H9 (cell line): Measurements from ENCODE around the gene SEBOX. TPM values are rescaled to one million over a fixed set of nuclear protein-coding genes. Genes with fewer than 3 reads are reported as not detected.

Experiments
- DNase-seq: peaks from one replicate; pipeline ENCODE4 v3.0.0-alpha.2; 2017
- H2AFZ ChIP-seq: one replicate; pipeline ENCODE4 v1.6.1; 2013; ENCODE audit warnings: mild to moderate bottlenecking, low read length, control low read depth, moderate library complexity
- H2AK5ac ChIP-seq: 2 replicates; pipeline ENCODE4 v1.6.1; 2013; ENCODE audit warnings: low read length, control low read depth, mixed read lengths; ENCODE audit not compliant: insufficient read length
- H2BK120ac ChIP-seq: one replicate; pipeline ENCODE4 v1.6.1; 2013; ENCODE audit warnings: low read depth, mild to moderate bottlenecking, low read length, control low read depth, inconsistent platforms; ENCODE audit not compliant: poor library complexity, severe bottlenecking
- H2BK12ac ChIP-seq: 2 replicates; pipeline ENCODE4 v1.6.1; 2013; ENCODE audit warnings: low read length, control low read depth, mixed read lengths, low read depth; ENCODE audit not compliant: insufficient read length
- H2BK15ac ChIP-seq: 2 replicates; pipeline ENCODE4 v1.6.1; 2013; ENCODE audit warnings: low read depth, low read length, control low read depth
- H2BK20ac ChIP-seq: one replicate; pipeline ENCODE4 v1.6.1; 2013; ENCODE audit warnings: low read depth, mild to moderate bottlenecking, low read length, control low read depth, inconsistent platforms; ENCODE audit not compliant: poor library complexity, severe bottlenecking
- H2BK5ac ChIP-seq: 2 replicates; pipeline ENCODE4 v1.6.1; 2013; ENCODE audit warnings: low read length, control low read depth, mixed read lengths; ENCODE audit not compliant: insufficient read length
- H3K14ac ChIP-seq: 2 replicates; pipeline ENCODE4 v1.6.1; 2013; ENCODE audit warnings: low read length, control low read depth; ENCODE audit not compliant: insufficient read depth
- H3K18ac ChIP-seq: 2 replicates; pipeline ENCODE4 v1.6.1; 2013; ENCODE audit warnings: low read depth, mild to moderate bottlenecking, mixed read lengths, low read length, control low read depth; ENCODE audit not compliant: insufficient read length
- H3K23ac ChIP-seq: 2 replicates; pipeline ENCODE4 v1.6.1; 2013; ENCODE audit warnings: low read length, control low read depth, mixed read lengths, low read depth; ENCODE audit not compliant: insufficient read length
- H3K23me2 ChIP-seq: 2 replicates; pipeline ENCODE4 v1.6.1; 2013; ENCODE audit warnings: low read depth, mild to moderate bottlenecking, mixed read lengths, low read length, control low read depth; ENCODE audit not compliant: insufficient read length, poor library complexity, severe bottlenecking
- H3K27ac ChIP-seq: 2 replicates; pipeline ENCODE4 v1.5.1; 2013; ENCODE audit warnings: low read length, control low read depth, mixed read lengths, low read depth; ENCODE audit not compliant: insufficient read length
- H3K27me3 ChIP-seq: 2 replicates; pipeline ENCODE4 v1.6.1; 2013; ENCODE audit warnings: low read length, control low read depth, inconsistent platforms; ENCODE audit not compliant: insufficient read depth
- H3K4ac ChIP-seq: 2 replicates; pipeline ENCODE4 v1.6.1; 2013; ENCODE audit warnings: low read depth, mild to moderate bottlenecking, control low read depth, inconsistent platforms, low read length, moderate library complexity
- H3K4me1 ChIP-seq: 2 replicates; pipeline ENCODE4 v1.6.1; 2013; ENCODE audit warnings: low read length, control low read depth, inconsistent platforms; ENCODE audit not compliant: insufficient read depth
- H3K4me2 ChIP-seq: 2 replicates; pipeline ENCODE4 v1.6.1; 2013; ENCODE audit warnings: low read length, control low read depth, mixed read lengths; ENCODE audit not compliant: insufficient read length, insufficient read depth
- H3K56ac ChIP-seq: 2 replicates; pipeline ENCODE4 v1.6.1; 2013; ENCODE audit warnings: low read depth, mild to moderate bottlenecking, mixed read lengths, low read length, control low read depth; ENCODE audit not compliant: insufficient read length
- H3K79me1 ChIP-seq: 2 replicates; pipeline ENCODE4 v1.6.1; 2013; ENCODE audit warnings: low read depth, mild to moderate bottlenecking, moderate library complexity, low read length, control low read depth, inconsistent platforms; ENCODE audit not compliant: insufficient read depth, poor library complexity, severe bottlenecking
- H3K79me2 ChIP-seq: 2 replicates; pipeline ENCODE4 v1.6.1; 2013; ENCODE audit warnings: low read length, control low read depth, inconsistent platforms; ENCODE audit not compliant: insufficient read depth
- H3K9ac ChIP-seq: 2 replicates; pipeline ENCODE4 v1.6.1; 2013; ENCODE audit warnings: low read length, control low read depth, mixed read lengths; ENCODE audit not compliant: insufficient read length; ENCODE audit errors: extremely low read depth
- H3K9me3 ChIP-seq: one replicate; pipeline ENCODE4 v1.6.1; 2013; ENCODE audit warnings: low read depth, low read length, inconsistent platforms; ENCODE audit not compliant: control insufficient read depth
- H3T11ph ChIP-seq: one replicate; pipeline ENCODE4 v1.6.1; 2013; ENCODE audit warnings: mild to moderate bottlenecking, low read length, control low read depth, inconsistent platforms
- H4K20me1 ChIP-seq: one replicate; pipeline ENCODE4 v1.6.1; 2013; ENCODE audit not compliant: control insufficient read depth, insufficient read length, insufficient read depth
- H4K5ac ChIP-seq: 2 replicates; pipeline ENCODE4 v1.6.1; 2013; ENCODE audit warnings: low read depth, mild to moderate bottlenecking, mixed read lengths, low read length, control low read depth; ENCODE audit not compliant: insufficient read length
- H4K8ac ChIP-seq: replicated peaks from 2 replicates; pipeline ENCODE4 v1.6.1; 2013; ENCODE audit warnings: low read length, control low read depth, mixed read lengths, low read depth; ENCODE audit not compliant: insufficient read length
- H4K91ac ChIP-seq: 2 replicates; pipeline ENCODE4 v1.6.1; 2013; ENCODE audit warnings: low read depth, mild to moderate bottlenecking, moderate library complexity, mixed read lengths, low read length, control low read depth; ENCODE audit not compliant: insufficient read length
- H3K27ac Mint-ChIP-seq, 3 experiments: 2 replicates in 2 of 3; 3 replicates in 1 of 3; pipeline ENCODE4 v1.8.0; 2020 to 2021; ENCODE audit warnings: mixed read lengths in 3 of 3, mild to moderate bottlenecking in 1 of 3, moderate library complexity in 1 of 3
- H3K27me3 Mint-ChIP-seq: 2 replicates; pipeline ENCODE4 v1.8.0; 2021; ENCODE audit warnings: low read depth, mild to moderate bottlenecking, moderate library complexity, mixed read lengths
- H3K36me3 Mint-ChIP-seq, 3 experiments: 2 replicates in 2 of 3; 3 replicates in 1 of 3; pipeline ENCODE4 v1.8.0; 2020 to 2021; ENCODE audit warnings: low read depth in 3 of 3, mixed read lengths in 3 of 3; ENCODE audit not compliant: insufficient read depth in 1 of 3
- H3K4me1 Mint-ChIP-seq, 2 experiments: 2 replicates each; pipeline ENCODE4 v1.8.0; 2020; ENCODE audit warnings: mixed read lengths in 2 of 2
- H3K4me3 Mint-ChIP-seq, 2 experiments: 2 replicates in 1 of 2; 3 replicates in 1 of 2; pipeline ENCODE4 v1.8.0; 2020 to 2021; ENCODE audit warnings: mild to moderate bottlenecking in 2 of 2, mixed read lengths in 2 of 2, moderate library complexity in 1 of 2
- H3K9me3 Mint-ChIP-seq, 2 experiments: 2 replicates in 1 of 2; 3 replicates in 1 of 2; pipeline ENCODE4 v1.8.0; 2020; ENCODE audit warnings: mild to moderate bottlenecking in 2 of 2, mixed read lengths in 2 of 2, moderate library complexity in 1 of 2
- WGBS: extraction: QIAGEN DNeasy Blood & Tissue Kit; methylation state at CpG from one replicate; pipeline ENCODE4 v1.1.7; 2013; ENCODE audit warnings: missing lambda C conversion rate, low lambda C conversion rate, mixed read lengths; ENCODE audit not compliant: insufficient read length; ENCODE audit errors: extremely low coverage; 5-methylcytosine and 5-hydroxymethylcytosine counted together
- total RNA-seq: library from RNA; stranded (reverse); gene quantifications from 2 replicates; pipeline ENCODE4 v1.2.1, GENCODE V29; 2021
- TF ChIP-seq, protein P1 (sequence below): fragments of 200-600 bp; sonication (generic); conservative IDR thresholded peaks from 3 replicates; pipeline ENCODE4 v1.8.0; 2021; ENCODE audit warnings: antibody characterized with exemption, mild to moderate bottlenecking

The SEBOX gene
- total RNA-seq, 1 experiment from 2014 or later, result not detected

DNA sequence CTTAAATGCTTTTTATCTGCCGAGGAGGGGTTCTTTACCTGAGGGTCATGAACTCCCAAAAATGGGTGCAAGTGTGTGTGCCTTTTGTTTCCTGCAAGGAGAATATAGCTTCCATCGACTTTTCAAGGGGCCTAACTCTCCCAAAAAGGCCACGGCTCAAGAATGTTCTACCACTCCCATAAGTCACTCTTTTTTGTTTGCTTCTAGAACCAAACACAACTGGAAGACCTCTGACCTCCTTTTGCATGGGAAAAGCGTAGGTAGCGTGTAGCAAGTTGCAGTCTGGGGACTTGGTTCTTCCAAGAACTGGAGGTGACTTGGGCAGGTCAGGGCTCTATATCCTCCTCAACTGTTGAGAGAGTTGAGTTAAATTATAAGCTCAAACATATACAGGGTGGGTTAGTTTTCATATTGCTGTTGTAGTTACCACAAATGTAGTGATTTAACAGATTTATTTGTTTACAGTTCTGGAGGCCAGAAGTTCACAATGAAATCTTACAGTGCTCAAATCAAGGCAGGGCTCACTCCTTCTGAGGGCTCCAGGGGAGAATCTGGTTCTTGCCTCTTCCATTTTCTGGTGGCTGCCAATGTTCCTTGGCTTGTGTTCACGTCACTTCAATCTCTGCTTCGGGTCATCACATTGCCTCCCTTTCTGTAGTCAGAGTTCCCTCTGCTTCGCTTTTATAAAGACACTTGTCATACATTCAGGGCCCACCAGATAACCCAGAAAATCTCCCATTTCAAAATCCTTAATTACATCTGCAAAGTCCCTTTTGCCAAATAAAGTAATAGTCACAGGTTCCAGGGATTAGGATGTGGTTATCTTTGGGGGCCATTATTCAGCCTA is 44.6 kb downstream of the SEBOX start:
- Histone ChIP-seq H3K27ac (no peak overlapping the region), H2AK5ac (no peak overlapping the region), H3K79me2 (peaks cover 53% of the 10 kb centered on the region), H3K9ac (peak overlapping the region; percentile 89), H3K4me2 (peak overlapping the region; percentile 97), H4K8ac (no peak overlapping the region), H4K20me1 (peaks cover 3% of the 10 kb centered on the region), H2AFZ (no peak overlapping the region), H3K56ac (no peak overlapping the region), H4K5ac (no peak overlapping the region), H3K18ac (no peak overlapping the region), H2BK5ac (no peak overlapping the region), H4K91ac (no peak overlapping the region), H3K27me3 (no peaks in the 10 kb centered on the region), H3K9me3 (no peaks in the 10 kb centered on the region), H3K23ac (no peak overlapping the region), H2BK20ac (no peak overlapping the region), H3T11ph (no peak overlapping the region), H2BK15ac (no peak overlapping the region), H3K4ac (no peak overlapping the region), H3K4me1 (peaks cover 6% of the 10 kb centered on the region), H2BK12ac (no peak overlapping the region), H3K14ac (no peak overlapping the region), H2BK120ac (no peak overlapping the region), H3K79me1 (peaks cover 9% of the 10 kb centered on the region), H3K23me2 (peaks cover 28% of the 10 kb centered on the region)
- Mint-ChIP-seq H3K9me3 (no peaks in the 10 kb centered on the region; a peak in 1 of 5 replicates), H3K27ac (peak overlapping the region; percentile 39 to 99 (median 48); a peak in 4 of 7 replicates), H3K4me1 (peaks cover 48% of the 10 kb centered on the region in 2 experiments), H3K27me3 (no peaks in the 10 kb centered on the region; the same call in 1 of the 2 replicates), H3K4me3 (peak overlapping the region; percentile 96), H3K36me3 (peaks cover 16 to 26% (median 23%) of the 10 kb centered on the region in 3 experiments; a peak in 6 of 7 replicates)
- TF ChIP-seq, protein P1, sequence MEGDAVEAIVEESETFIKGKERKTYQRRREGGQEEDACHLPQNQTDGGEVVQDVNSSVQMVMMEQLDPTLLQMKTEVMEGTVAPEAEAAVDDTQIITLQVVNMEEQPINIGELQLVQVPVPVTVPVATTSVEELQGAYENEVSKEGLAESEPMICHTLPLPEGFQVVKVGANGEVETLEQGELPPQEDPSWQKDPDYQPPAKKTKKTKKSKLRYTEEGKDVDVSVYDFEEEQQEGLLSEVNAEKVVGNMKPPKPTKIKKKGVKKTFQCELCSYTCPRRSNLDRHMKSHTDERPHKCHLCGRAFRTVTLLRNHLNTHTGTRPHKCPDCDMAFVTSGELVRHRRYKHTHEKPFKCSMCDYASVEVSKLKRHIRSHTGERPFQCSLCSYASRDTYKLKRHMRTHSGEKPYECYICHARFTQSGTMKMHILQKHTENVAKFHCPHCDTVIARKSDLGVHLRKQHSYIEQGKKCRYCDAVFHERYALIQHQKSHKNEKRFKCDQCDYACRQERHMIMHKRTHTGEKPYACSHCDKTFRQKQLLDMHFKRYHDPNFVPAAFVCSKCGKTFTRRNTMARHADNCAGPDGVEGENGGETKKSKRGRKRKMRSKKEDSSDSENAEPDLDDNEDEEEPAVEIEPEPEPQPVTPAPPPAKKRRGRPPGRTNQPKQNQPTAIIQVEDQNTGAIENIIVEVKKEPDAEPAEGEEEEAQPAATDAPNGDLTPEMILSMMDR, result no peak
- no peak for DNase-seq
- WGBS, result no CpG with 5 or more reads among the region's 8 CpGs
